Activated naive CD8-positive, alpha-beta T cell treated with anti-CD3 and anti-CD28 coated beads, Interleukin-2, amount 10 ng/mL, durations not matched to agents 7 days and 5 days (primary cell): Measurements from ENCODE around the gene CALML4. TPM values are rescaled to one million over a fixed set of nuclear protein-coding genes. Genes with fewer than 3 reads are reported as not detected.

Experiments used
- ATAC-seq: fragments of 150-1000 bp; cut with Tn5 transposase; one replicate; pipeline ENCODE4 v1.10.0; 2021; ENCODE audit warnings: low read depth, moderate library complexity
- POLR2A ChIA-PET: fragments of 350-600 bp; sonication (Branson Sonifier 250); formaldehyde crosslinking; loops from one replicate; lab custom pipeline; 2021; ENCODE audit warnings: antibody characterized with exemption; lab: Charles Lee
- DNase-seq: peaks from one replicate; pipeline ENCODE4 v3.0.0; 2021
- H3K27ac Mint-ChIP-seq: one replicate; pipeline ENCODE4 v1.8.0; 2022; ENCODE audit warnings: mild to moderate bottlenecking, mixed read lengths
- H3K27me3 Mint-ChIP-seq: one replicate; pipeline ENCODE4 v1.8.0; 2022; ENCODE audit warnings: mild to moderate bottlenecking, moderate library complexity, mixed read lengths
- H3K36me3 Mint-ChIP-seq: one replicate; pipeline ENCODE4 v1.8.0; 2021; ENCODE audit warnings: mild to moderate bottlenecking, mixed read lengths
- H3K4me1 Mint-ChIP-seq: one replicate; pipeline ENCODE4 v1.8.0; 2021; ENCODE audit warnings: mixed read lengths
- H3K4me3 Mint-ChIP-seq: one replicate; pipeline ENCODE4 v1.8.0; 2022; ENCODE audit warnings: mild to moderate bottlenecking, moderate library complexity, mixed read lengths
- H3K9me3 Mint-ChIP-seq: one replicate; pipeline ENCODE4 v1.8.0; 2021; ENCODE audit warnings: mixed read lengths
- total RNA-seq, 2 experiments: library from RNA; stranded (reverse); gene quantifications; one replicate each; pipeline ENCODE4 v1.2.3, GENCODE V29; 2021

Gene CALML4
- total RNA-seq, 2 experiments from 2014 or later = 10.3 to 12.2 TPM

DNA sequence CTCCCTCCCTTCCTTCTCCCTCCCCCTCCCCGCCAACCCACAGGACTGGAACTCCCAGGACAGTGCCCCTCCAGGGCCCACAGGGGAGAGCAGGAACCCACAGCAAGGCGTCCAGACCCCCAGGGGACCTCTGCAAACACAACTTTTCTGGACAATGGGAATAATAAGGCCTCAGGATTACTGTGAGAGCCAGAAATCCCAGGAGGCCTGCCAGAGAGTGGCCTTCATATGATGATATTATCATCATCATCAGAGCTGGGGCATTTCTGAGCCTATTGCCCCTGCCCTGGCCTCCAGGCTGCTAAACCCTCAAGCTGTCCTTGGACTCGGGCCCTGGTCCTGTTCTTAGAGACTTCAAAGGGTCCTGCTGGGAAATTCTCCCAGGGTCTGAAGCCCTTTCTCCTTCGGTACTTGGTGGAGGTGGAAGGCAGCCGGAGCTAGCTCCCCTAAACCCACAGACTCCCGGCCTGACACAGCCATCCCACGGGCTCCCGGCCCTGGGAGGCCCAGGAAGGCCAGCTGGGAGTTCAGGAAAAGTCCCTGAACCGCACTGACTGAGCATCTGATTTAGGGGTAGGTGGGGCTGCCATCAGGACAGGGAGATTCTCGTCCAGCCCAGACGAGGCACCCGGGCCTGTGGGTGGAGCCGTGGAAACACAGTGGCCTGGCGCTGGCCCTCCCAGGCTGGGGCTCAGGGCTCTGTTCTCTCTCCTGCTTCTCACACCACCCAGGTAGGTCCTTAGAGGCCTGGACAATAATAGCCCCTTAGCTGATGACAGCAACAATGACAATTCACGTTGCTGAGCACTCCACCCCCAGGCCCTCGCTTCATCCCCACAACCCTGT is 4.9 kb downstream of the CALML4 start:
- Mint-ChIP-seq H3K4me1 (peaks cover 4% of the 10 kb centered on the region), H3K27me3 (no peaks in the 10 kb centered on the region), H3K36me3 (peaks cover 8% of the 10 kb centered on the region), H3K27ac (no peak overlapping the region), H3K9me3 (no peaks in the 10 kb centered on the region), H3K4me3 (no peak overlapping the region)
- ATAC-seq (no peak), DNase-seq (no peak)
- POLR2A ChIA-PET = no interaction called here

DNA sequence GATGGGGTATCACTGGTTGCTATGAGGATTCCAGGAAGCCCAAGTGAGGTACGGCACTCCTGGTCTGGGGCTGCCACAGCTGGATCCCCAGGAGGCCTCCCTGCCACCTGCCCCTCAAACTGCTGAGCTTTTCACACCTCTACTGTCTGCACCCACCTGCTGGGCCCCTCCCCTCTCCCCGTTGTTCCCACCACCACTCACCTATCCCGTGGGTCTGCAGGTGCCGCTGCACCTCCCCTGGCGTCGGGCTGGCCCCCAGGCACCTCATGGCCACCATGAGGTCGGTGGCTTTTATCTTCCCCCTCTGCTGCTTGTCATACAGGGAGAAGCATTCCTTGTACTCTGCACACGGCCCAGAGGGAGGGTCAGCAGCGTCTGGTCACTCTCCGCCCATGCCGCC is 5.8 kb downstream of the CALML4 start:
- Mint-ChIP-seq H3K36me3 (peaks cover 6% of the 10 kb centered on the region), H3K4me3 (no peak overlapping the region), H3K4me1 (peaks cover 4% of the 10 kb centered on the region)

DNA sequence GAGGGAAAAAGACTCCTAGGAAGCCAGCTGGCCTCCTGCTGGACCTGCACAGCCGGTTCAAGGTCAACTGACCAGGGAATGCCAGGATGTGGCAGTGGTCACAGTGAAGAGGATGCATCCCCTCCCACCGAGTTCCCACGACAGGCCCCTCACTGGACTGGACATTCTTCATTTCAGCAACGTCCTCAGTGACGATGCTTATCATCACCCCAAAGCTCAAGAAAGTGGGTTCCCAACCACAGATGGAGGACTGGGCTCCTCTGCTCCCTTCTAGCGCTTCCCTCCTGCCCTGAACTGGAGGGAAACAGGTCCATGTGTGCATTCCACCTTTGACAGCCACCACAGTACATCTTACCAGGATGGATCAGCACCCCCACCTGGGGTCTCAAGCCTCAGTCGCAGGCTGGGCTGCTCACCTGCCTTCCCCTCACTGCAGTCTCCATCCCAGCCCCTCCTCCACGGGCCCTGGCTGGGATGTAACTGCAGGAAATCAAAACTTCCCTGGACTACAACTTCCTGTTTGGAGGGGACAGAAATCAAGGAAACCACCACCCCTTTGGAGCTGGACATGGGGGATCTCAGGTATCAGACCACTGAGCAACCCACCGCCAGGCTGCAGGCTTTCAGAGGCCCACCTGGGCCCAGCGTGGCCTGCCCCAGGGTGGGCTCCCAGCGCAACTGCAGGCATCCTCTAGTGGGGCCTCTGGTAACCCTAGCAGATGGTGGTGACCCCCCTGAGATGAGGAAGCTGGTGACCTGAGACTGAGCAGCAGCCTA is 7.3 kb downstream of the CALML4 start:
- Mint-ChIP-seq H3K9me3 (no peaks in the 10 kb centered on the region), H3K4me3 (no peak overlapping the region), H3K36me3 (peaks cover 12% of the 10 kb centered on the region), H3K27ac (peak overlapping the region; percentile 65), H3K27me3 (no peaks in the 10 kb centered on the region), H3K4me1 (no peaks in the 10 kb centered on the region)
- POLR2A ChIA-PET = no interaction called here
- DNase-seq (no peak), ATAC-seq (no peak)

More for the DNA sequence above, 5.8 kb downstream of the CALML4 start:
- DNase-seq (no peak), ATAC-seq (no peak)
- Mint-ChIP-seq H3K27me3 (no peaks in the 10 kb centered on the region), H3K27ac (no peak overlapping the region), H3K9me3 (no peaks in the 10 kb centered on the region)
- POLR2A ChIA-PET = no interaction called here

DNA sequence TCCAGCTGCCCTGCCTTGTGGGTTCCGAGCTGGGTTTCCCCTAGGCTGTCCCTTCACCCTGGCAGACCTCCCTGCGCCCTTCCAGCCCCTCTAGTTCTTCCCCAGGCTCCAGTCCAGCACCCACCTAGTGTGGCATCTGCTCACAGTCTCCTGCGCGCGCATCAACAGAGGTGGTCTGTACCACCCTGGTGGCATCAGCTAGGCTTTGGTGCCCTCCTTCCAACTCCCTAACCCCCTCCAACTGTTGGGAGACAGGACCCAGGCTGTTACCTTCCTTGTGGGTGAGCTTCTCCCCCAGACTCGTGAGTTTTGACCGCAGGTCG is 8.0 kb downstream of the CALML4 start:
- DNase-seq (no peak), ATAC-seq (no peak)
- Mint-ChIP-seq H3K36me3 (peaks cover 17% of the 10 kb centered on the region), H3K9me3 (no peaks in the 10 kb centered on the region), H3K27ac (no peak overlapping the region), H3K27me3 (no peaks in the 10 kb centered on the region), H3K4me1 (no peaks in the 10 kb centered on the region), H3K4me3 (no peak overlapping the region)
- POLR2A ChIA-PET = interaction anchor here (0.7 kb wide), 1 partner anchor 80 kb away, joined by 3 read pairs; the partner anchor contains the start of gene FEM1B

DNA sequence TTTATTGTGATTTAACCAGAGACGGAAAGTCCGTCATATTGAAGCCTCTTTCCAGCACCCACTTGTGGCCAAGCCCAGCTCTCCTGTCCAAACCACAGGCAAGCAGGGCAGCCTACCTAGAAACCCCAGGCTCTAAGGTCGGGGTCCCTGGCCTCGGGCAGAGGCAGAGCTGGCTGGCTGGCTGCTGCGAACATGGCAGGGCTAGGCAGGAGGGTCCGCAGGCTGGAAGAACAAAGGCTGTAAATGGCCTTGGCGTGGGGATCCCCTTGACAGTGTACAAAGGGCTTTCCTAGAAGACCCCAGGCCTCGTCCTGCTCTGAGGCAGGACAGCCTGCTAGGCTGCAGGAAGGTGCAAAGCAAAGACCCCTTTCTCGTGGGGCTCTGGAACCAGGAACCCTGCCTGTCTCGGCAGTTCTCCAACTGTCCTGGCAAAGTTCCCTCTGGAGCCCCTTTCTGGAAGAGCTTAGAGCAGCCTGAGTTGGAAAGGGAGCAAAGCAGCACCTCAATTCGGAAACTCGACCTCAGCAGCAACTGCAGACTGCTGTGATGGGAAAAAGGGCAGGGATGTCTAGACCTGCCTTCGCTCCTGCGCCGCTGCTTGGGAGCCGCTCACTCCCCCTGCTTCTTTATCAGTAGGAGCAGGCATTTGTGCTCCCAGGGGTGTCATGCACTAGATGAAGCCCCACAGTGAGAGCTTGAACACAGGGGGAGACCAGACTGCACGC is 8.5 kb downstream of the CALML4 start:
- H3K27ac Mint-ChIP-seq = no peak overlapping the region
- no peak overlapping the region for H3K4me3 Mint-ChIP-seq
- no peaks in the 10 kb centered on the region for H3K27me3 Mint-ChIP-seq
- no peaks in the 10 kb centered on the region for H3K4me1 Mint-ChIP-seq
- no peaks in the 10 kb centered on the region for H3K9me3 Mint-ChIP-seq
- POLR2A ChIA-PET = interaction anchor here (0.7 kb wide), 1 partner anchor 81 kb away, joined by 3 read pairs; the partner anchor contains the start of gene FEM1B
- ATAC-seq (no peak), DNase-seq (no peak)
- H3K36me3 Mint-ChIP-seq = peaks cover 17% of the 10 kb centered on the region

DNA sequence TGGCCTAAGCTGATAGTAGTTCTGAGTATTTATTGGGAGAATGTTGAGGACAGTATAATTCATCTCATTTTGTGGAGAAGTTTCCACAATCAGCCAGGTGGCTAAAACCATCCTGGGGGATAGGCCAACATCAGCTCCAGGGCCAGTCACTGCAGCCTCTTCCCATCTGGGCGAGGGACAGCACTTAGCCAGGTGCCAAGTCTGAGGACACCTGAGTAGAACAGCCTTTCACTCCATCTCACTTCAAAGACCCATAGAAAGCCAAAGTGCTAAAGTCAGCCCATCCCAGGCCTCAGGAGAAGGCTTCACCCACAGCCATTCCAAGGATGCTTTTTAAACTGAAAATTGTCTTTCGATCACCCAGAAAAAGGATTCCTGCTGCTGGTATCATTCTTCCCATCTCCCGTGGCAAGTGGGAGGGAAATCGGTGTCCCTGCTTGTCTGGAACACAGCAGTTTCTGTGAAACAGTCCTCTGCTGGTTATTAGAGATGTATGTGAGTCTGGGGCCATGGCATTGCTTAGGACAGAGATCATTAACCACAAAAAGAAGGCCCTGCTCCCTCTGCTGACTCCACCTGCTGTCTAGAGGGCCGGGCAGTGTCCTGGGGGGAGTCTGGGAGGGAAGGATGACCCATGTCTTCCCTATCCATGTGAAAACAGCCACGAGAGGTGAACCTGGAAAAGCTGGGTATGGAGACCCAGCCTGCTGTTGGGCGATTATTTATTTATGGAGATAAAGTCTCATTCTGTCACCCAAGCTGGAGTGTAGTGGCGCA is 9.6 kb downstream of the CALML4 start:
- no peaks in the 10 kb centered on the region for H3K4me1 Mint-ChIP-seq
- ATAC-seq (no peak), DNase-seq (no peak)
- H3K36me3 Mint-ChIP-seq = peaks cover 18% of the 10 kb centered on the region
- H3K27me3 Mint-ChIP-seq = no peaks in the 10 kb centered on the region
- POLR2A ChIA-PET = interaction anchor here (1.3 kb wide), 1 partner anchor 34 kb away, joined by 8 read pairs; the partner anchor contains the start of gene CLN6
- no peaks in the 10 kb centered on the region for H3K9me3 Mint-ChIP-seq
- no peak overlapping the region for H3K4me3 Mint-ChIP-seq
- H3K27ac Mint-ChIP-seq = no peak overlapping the region

DNA sequence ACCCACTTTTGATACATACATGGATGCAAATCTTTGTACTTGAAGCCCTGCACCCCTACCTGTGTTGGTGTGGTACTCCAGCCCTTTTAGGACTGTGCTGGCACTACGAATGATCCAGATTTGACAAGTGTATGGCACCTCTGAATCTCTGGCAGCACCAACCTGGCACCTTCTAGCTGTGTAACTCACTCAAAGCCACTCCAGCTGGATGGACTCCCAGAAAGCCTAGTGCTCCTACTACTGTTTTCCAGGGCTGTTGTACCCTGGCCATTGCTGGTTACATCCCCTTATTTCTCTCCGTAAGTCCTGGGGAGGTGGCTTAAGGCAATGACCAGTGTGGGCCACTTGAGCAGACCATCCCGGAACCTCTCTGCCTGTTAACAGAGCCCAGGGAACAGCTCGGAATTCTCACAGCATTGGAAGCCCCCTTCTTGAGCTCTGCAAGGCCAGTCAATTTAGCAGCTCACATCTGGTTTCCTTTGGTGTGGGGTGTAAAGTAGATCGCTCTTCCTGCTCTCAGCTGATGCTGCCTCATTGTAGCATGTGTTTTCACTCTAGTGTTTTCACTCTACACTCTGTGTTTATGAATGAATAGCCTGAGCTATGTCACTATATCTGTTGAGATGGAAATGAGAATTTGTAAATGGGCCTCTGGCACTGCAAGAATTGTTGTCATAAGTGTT is 12.2 kb downstream of the CALML4 start:
- Mint-ChIP-seq H3K27ac (peak overlapping the region; percentile 32), H3K27me3 (no peaks in the 10 kb centered on the region), H3K36me3 (peaks cover 34% of the 10 kb centered on the region), H3K9me3 (no peaks in the 10 kb centered on the region), H3K4me3 (no peak overlapping the region), H3K4me1 (peaks cover 9% of the 10 kb centered on the region)
- POLR2A ChIA-PET = no interaction called here
- ATAC-seq = no peak
- DNase-seq = no peak

DNA sequence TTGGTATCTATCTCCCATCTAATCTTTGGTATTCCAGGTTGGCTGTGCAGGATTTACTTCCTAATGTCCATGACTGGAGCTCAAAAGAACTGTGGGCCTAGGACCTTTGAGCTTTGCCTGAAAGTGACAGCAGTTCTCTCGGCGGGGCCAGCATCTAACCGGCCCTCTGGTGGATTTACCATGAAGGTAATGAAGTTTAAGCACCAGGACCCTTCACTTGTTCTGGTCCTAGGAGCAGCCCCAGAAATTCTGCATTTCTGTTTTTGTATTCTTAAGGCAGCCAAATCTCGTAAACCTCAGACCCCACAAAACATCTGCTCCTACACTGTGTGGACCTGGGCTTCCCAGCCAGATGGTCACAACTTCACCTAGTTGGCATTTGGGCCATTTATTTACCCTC is 13.0 kb downstream of the CALML4 start:
- no peak overlapping the region for H3K27ac Mint-ChIP-seq
- peaks cover 9% of the 10 kb centered on the region for H3K4me1 Mint-ChIP-seq
- H3K4me3 Mint-ChIP-seq = no peak overlapping the region
- H3K27me3 Mint-ChIP-seq = no peaks in the 10 kb centered on the region
- no peak for DNase-seq
- H3K36me3 Mint-ChIP-seq = peaks cover 35% of the 10 kb centered on the region
- ATAC-seq = no peak
- POLR2A ChIA-PET = no interaction called here
- H3K9me3 Mint-ChIP-seq = no peaks in the 10 kb centered on the region

DNA sequence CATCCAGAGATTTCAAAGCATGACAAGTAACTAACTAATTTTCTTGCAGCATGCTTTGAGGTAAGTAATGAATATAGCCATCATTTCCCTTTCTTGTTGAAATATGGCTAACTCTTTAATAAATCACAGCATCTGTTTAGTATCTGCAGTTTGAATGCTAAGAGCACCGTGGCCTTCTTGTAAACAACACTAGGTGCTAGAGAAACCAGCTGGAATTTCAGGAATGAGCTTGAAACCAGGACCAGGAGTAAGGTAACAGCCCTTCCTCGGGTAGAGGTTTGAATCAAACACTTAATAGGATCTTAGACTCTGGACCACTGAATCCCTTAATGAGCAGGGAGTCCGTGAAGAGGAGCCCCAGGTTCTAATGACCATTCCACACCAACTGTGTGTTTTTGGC is 13.6 kb downstream of the CALML4 start:
- H3K9me3 Mint-ChIP-seq = no peaks in the 10 kb centered on the region
- H3K4me1 Mint-ChIP-seq = peaks cover 9% of the 10 kb centered on the region
- no peak overlapping the region for H3K27ac Mint-ChIP-seq
- H3K4me3 Mint-ChIP-seq = no peak overlapping the region
- DNase-seq (no peak), ATAC-seq (no peak)
- POLR2A ChIA-PET = no interaction called here
- no peaks in the 10 kb centered on the region for H3K27me3 Mint-ChIP-seq
- peaks cover 34% of the 10 kb centered on the region for H3K36me3 Mint-ChIP-seq

DNA sequence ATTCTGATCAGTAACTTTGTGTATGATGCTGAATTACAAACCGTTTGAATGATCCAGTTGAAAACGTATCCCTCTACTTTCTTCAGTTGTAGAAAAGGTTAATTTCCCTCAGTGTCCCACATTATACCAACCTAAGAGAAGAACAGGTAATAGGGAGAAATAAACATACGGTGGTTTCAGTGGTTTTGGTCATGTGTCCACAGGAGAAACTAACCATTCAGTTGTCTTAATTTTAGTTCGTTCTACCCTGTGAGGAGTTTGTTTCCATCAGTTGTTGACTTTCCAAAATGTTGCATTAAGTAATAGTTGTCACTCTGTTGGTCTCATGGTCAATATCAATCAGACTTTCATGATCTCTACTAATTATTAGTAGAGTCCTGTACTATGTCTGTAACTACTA is 15.1 kb downstream of the CALML4 start:
- ATAC-seq (no peak), DNase-seq (no peak)
- peaks cover 11% of the 10 kb centered on the region for H3K4me1 Mint-ChIP-seq
- H3K27ac Mint-ChIP-seq = no peak overlapping the region
- POLR2A ChIA-PET = no interaction called here
- no peaks in the 10 kb centered on the region for H3K27me3 Mint-ChIP-seq
- H3K9me3 Mint-ChIP-seq = no peaks in the 10 kb centered on the region
- peaks cover 39% of the 10 kb centered on the region for H3K36me3 Mint-ChIP-seq
- no peak overlapping the region for H3K4me3 Mint-ChIP-seq

DNA sequence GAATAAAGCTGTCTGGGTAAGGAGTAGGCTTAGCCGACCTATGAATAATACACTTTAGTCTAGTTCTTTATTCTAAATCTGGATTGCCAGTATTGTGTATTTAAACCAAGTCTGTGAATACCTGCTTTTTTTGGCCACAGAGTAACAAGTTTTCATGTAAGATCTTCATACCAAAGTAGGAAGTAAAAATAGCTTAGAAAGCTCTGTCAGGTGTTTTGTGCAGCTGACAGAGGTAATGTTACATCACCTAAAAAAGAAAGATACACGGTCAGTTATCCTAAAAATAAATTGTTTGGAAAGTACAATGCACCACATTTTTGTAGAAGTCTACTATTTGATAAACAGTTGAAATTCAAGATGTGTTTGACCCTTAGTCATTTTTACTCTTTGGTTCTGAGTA is 16.5 kb downstream of the CALML4 start:
- peaks cover 12% of the 10 kb centered on the region for H3K4me1 Mint-ChIP-seq
- no peak overlapping the region for H3K27ac Mint-ChIP-seq
- H3K4me3 Mint-ChIP-seq = no peak overlapping the region
- no peaks in the 10 kb centered on the region for H3K9me3 Mint-ChIP-seq
- H3K27me3 Mint-ChIP-seq = no peaks in the 10 kb centered on the region
- POLR2A ChIA-PET = no interaction called here
- no peak for DNase-seq
- no peak for ATAC-seq
- H3K36me3 Mint-ChIP-seq = peaks cover 50% of the 10 kb centered on the region

DNA sequence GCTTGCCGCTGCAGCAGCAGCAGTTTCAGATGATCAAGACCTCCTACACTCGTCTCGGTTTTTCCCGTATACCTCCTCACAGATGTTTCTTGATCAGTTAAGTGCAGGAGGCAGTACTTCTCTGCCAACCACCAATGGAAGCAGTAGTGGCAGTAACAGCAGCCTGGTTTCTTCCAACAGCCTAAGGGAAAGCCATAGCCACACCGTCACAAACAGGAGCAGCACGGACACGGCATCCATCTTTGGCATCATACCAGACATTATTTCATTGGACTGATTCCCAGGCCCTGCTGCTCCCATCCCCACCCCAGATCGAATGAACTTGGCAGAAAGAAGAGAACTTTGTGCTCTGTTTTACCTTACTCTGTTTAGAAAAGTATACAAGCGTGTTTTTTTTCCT is 17.6 kb downstream of the CALML4 start:
- Mint-ChIP-seq H3K36me3 (peaks cover 50% of the 10 kb centered on the region), H3K4me1 (peaks cover 12% of the 10 kb centered on the region), H3K4me3 (no peak overlapping the region), H3K9me3 (no peaks in the 10 kb centered on the region), H3K27me3 (no peaks in the 10 kb centered on the region), H3K27ac (no peak overlapping the region)
- DNase-seq (no peak), ATAC-seq (no peak)
- POLR2A ChIA-PET = no interaction called here
